ENCODE results near the gene DDX41.

The DDX41 gene

GRCh38 chr5:177552839-177553455 is 36.2 kb upstream of the DDX41 start:
- Histone ChIP-seq H3K4me1 (ENCODE audit: control insufficient read depth, insufficient read depth, low read length) (peaks cover 37% of the 10 kb centered on the region), H3K4me3 (ENCODE audit: low read length in 2 of 2) (peak overlapping the region; percentile 74 to 83), H3K27ac (ENCODE audit: low read length) (peak overlapping the region; percentile 49), H3K27me3 (ENCODE audit: control insufficient read depth in 1 of 2, insufficient read depth in 2 of 2, low read length in 2 of 2) (no peaks in the 10 kb centered on the region), H3K9me3 (ENCODE audit: control insufficient read depth in 2 of 2, low read length in 2 of 2) (no peaks in the 10 kb centered on the region), H3K36me3 (ENCODE audit: control insufficient read depth in 2 of 2, insufficient read depth in 2 of 2, low read length in 2 of 2) (peaks cover 3 to 7% of the 10 kb centered on the region in 2 donors), H3K9ac (ENCODE audit: low read length in 2 of 2) (peak overlapping the region; percentile 60 to 73)

GRCh38 chr5:177550122-177550521 is 33.4 kb upstream of the DDX41 start:
- Histone ChIP-seq H3K36me3 (ENCODE audit: control insufficient read depth in 2 of 2, insufficient read depth in 2 of 2, low read length in 2 of 2) (peaks cover 3 to 7% of the 10 kb centered on the region in 2 donors), H3K4me1 (ENCODE audit: control insufficient read depth, insufficient read depth, low read length) (peaks cover 49% of the 10 kb centered on the region), H3K27ac (ENCODE audit: low read length) (no peak overlapping the region), H3K27me3 (ENCODE audit: control insufficient read depth in 1 of 2, insufficient read depth in 2 of 2, low read length in 2 of 2) (no peaks in the 10 kb centered on the region), H3K4me3 (ENCODE audit: low read length in 2 of 2) (no peak overlapping the region), H3K9me3 (ENCODE audit: control insufficient read depth in 2 of 2, low read length in 2 of 2) (no peaks in the 10 kb centered on the region), H3K9ac (ENCODE audit: low read length in 2 of 2) (no peak overlapping the region)

- H3K36me3 ChIP-seq (ENCODE audit: control insufficient read depth in 2 of 2, insufficient read depth in 2 of 2, low read length in 2 of 2) = peaks cover 3 to 7% of the 10 kb centered on the region in 2 donors
- no peak overlapping the region for H3K9ac ChIP-seq (ENCODE audit: low read length in 2 of 2)
- no peaks in the 10 kb centered on the region for H3K27me3 ChIP-seq (ENCODE audit: control insufficient read depth in 1 of 2, insufficient read depth in 2 of 2, low read length in 2 of 2)
- peaks cover 40% of the 10 kb centered on the region for H3K4me1 ChIP-seq (ENCODE audit: control insufficient read depth, insufficient read depth, low read length)
- H3K9me3 ChIP-seq (ENCODE audit: control insufficient read depth in 2 of 2, low read length in 2 of 2) = no peaks in the 10 kb centered on the region
- no peak overlapping the region for H3K4me3 ChIP-seq (ENCODE audit: low read length in 2 of 2)
- no peak overlapping the region for H3K27ac ChIP-seq (ENCODE audit: low read length)
Observed at GRCh38 chr5:177548495-177548894, 31.7 kb upstream of the DDX41 start.

- Histone ChIP-seq H3K36me3 (ENCODE audit: control insufficient read depth in 2 of 2, insufficient read depth in 2 of 2, low read length in 2 of 2) (peaks cover 3 to 7% of the 10 kb centered on the region in 2 donors), H3K4me3 (ENCODE audit: low read length in 2 of 2) (no peak overlapping the region), H3K27ac (ENCODE audit: low read length) (peak overlapping the region; percentile 55), H3K27me3 (ENCODE audit: control insufficient read depth in 1 of 2, insufficient read depth in 2 of 2, low read length in 2 of 2) (no peaks in the 10 kb centered on the region), H3K9ac (ENCODE audit: low read length in 2 of 2) (no peak overlapping the region), H3K9me3 (ENCODE audit: control insufficient read depth in 2 of 2, low read length in 2 of 2) (no peaks in the 10 kb centered on the region), H3K4me1 (ENCODE audit: control insufficient read depth, insufficient read depth, low read length) (peaks cover 33% of the 10 kb centered on the region)
Observed at GRCh38 chr5:177547736-177548135, 31.0 kb upstream of the DDX41 start.

GRCh38 chr5:177546258-177546741 is 29.5 kb upstream of the DDX41 start:
- H3K4me1 ChIP-seq (ENCODE audit: control insufficient read depth, insufficient read depth, low read length) = peaks cover 28% of the 10 kb centered on the region
- H3K4me3 ChIP-seq (ENCODE audit: low read length in 2 of 2) = peak overlapping the region; percentile 12 to 47
- no peaks in the 10 kb centered on the region for H3K27me3 ChIP-seq (ENCODE audit: control insufficient read depth in 1 of 2, insufficient read depth in 2 of 2, low read length in 2 of 2)
- H3K36me3 ChIP-seq (ENCODE audit: control insufficient read depth in 2 of 2, insufficient read depth in 2 of 2, low read length in 2 of 2) = peaks cover 0 to 7% of the 10 kb centered on the region in 2 donors
- H3K9me3 ChIP-seq (ENCODE audit: control insufficient read depth in 2 of 2, low read length in 2 of 2) = no peaks in the 10 kb centered on the region
- H3K27ac ChIP-seq (ENCODE audit: low read length) = peak overlapping the region; percentile 74
- H3K9ac ChIP-seq (ENCODE audit: low read length in 2 of 2) = peak overlapping the region in 1 of 2 donors; percentile 36

- H3K4me1 ChIP-seq (ENCODE audit: control insufficient read depth, insufficient read depth, low read length) = peaks cover 28% of the 10 kb centered on the region
- H3K9ac ChIP-seq (ENCODE audit: low read length in 2 of 2) = no peak overlapping the region
- H3K4me3 ChIP-seq (ENCODE audit: low read length in 2 of 2) = peak overlapping the region; percentile 12 to 30
- H3K27me3 ChIP-seq (ENCODE audit: control insufficient read depth in 1 of 2, insufficient read depth in 2 of 2, low read length in 2 of 2) = no peaks in the 10 kb centered on the region
- no peaks in the 10 kb centered on the region for H3K9me3 ChIP-seq (ENCODE audit: control insufficient read depth in 2 of 2, low read length in 2 of 2)
- peaks cover 0 to 6% of the 10 kb centered on the region in 2 donors for H3K36me3 ChIP-seq (ENCODE audit: control insufficient read depth in 2 of 2, insufficient read depth in 2 of 2, low read length in 2 of 2)
- peak overlapping the region; percentile 74 for H3K27ac ChIP-seq (ENCODE audit: low read length)
Observed at GRCh38 chr5:177545487-177546257, 28.9 kb upstream of the DDX41 start.

- Histone ChIP-seq H3K9me3 (ENCODE audit: control insufficient read depth in 2 of 2, low read length in 2 of 2) (no peaks in the 10 kb centered on the region), H3K4me1 (ENCODE audit: control insufficient read depth, insufficient read depth, low read length) (peaks cover 37% of the 10 kb centered on the region), H3K27me3 (ENCODE audit: control insufficient read depth in 1 of 2, insufficient read depth in 2 of 2, low read length in 2 of 2) (no peaks in the 10 kb centered on the region), H3K27ac (ENCODE audit: low read length) (no peak overlapping the region), H3K9ac (ENCODE audit: low read length in 2 of 2) (no peak overlapping the region), H3K4me3 (ENCODE audit: low read length in 2 of 2) (no peak overlapping the region), H3K36me3 (ENCODE audit: control insufficient read depth in 2 of 2, insufficient read depth in 2 of 2, low read length in 2 of 2) (peaks cover 4 to 11% of the 10 kb centered on the region in 2 donors)
Observed at GRCh38 chr5:177542816-177543465, 26.2 kb upstream of the DDX41 start.

GRCh38 chr5:177540438-177540837 is 23.7 kb upstream of the DDX41 start:
- no peak overlapping the region for H3K9ac ChIP-seq (ENCODE audit: low read length in 2 of 2)
- H3K4me3 ChIP-seq (ENCODE audit: low read length in 2 of 2) = no peak overlapping the region
- H3K4me1 ChIP-seq (ENCODE audit: control insufficient read depth, insufficient read depth, low read length) = peaks cover 45% of the 10 kb centered on the region
- H3K36me3 ChIP-seq (ENCODE audit: control insufficient read depth in 2 of 2, insufficient read depth in 2 of 2, low read length in 2 of 2) = peaks cover 12 to 15% of the 10 kb centered on the region in 2 donors
- no peaks in the 10 kb centered on the region for H3K9me3 ChIP-seq (ENCODE audit: control insufficient read depth in 2 of 2, low read length in 2 of 2)
- no peaks in the 10 kb centered on the region for H3K27me3 ChIP-seq (ENCODE audit: control insufficient read depth in 1 of 2, insufficient read depth in 2 of 2, low read length in 2 of 2)
- H3K27ac ChIP-seq (ENCODE audit: low read length) = no peak overlapping the region

- Histone ChIP-seq H3K36me3 (ENCODE audit: control insufficient read depth in 2 of 2, insufficient read depth in 2 of 2, low read length in 2 of 2) (peaks cover 12 to 18% of the 10 kb centered on the region in 2 donors), H3K4me1 (ENCODE audit: control insufficient read depth, insufficient read depth, low read length) (peaks cover 45% of the 10 kb centered on the region)
Observed at GRCh38 chr5:177539411-177539810, 22.6 kb upstream of the DDX41 start.

GRCh38 chr5:177538876-177539275 is 22.1 kb upstream of the DDX41 start:
- Histone ChIP-seq H3K27me3 (ENCODE audit: control insufficient read depth in 1 of 2, insufficient read depth in 2 of 2, low read length in 2 of 2) (no peaks in the 10 kb centered on the region), H3K4me3 (ENCODE audit: low read length in 2 of 2) (peak overlapping the region in 1 of 2 donors; percentile 8), H3K4me1 (ENCODE audit: control insufficient read depth, insufficient read depth, low read length) (peaks cover 45% of the 10 kb centered on the region), H3K9me3 (ENCODE audit: control insufficient read depth in 2 of 2, low read length in 2 of 2) (no peaks in the 10 kb centered on the region), H3K9ac (ENCODE audit: low read length in 2 of 2) (no peak overlapping the region), H3K36me3 (ENCODE audit: control insufficient read depth in 2 of 2, insufficient read depth in 2 of 2, low read length in 2 of 2) (peaks cover 12 to 20% of the 10 kb centered on the region in 2 donors), H3K27ac (ENCODE audit: low read length) (peak overlapping the region; percentile 75)

More at GRCh38 chr5:177539411-177539810, 22.6 kb upstream of the DDX41 start:
- no peak overlapping the region for H3K27ac ChIP-seq (ENCODE audit: low read length)
- H3K27me3 ChIP-seq (ENCODE audit: control insufficient read depth in 1 of 2, insufficient read depth in 2 of 2, low read length in 2 of 2) = no peaks in the 10 kb centered on the region
- no peaks in the 10 kb centered on the region for H3K9me3 ChIP-seq (ENCODE audit: control insufficient read depth in 2 of 2, low read length in 2 of 2)
- H3K9ac ChIP-seq (ENCODE audit: low read length in 2 of 2) = no peak overlapping the region
- H3K4me3 ChIP-seq (ENCODE audit: low read length in 2 of 2) = no peak overlapping the region
